ENCODE data around the gene LYZL1.

GRCh38 chr10:29332061-29332760, 43.3 kb downstream of the LYZL1 start:
- TF ChIP-seq POLR2AphosphoS5 (IDR thresholded peaks at IDR 0.05; ENCODE audit: low read depth, low read length) (no peak), REST (IDR thresholded peaks at IDR 0.05; ENCODE audit: insufficient read depth in 1 of 2, low read depth in 2 of 2, low read length in 2 of 2) (no peak), TAF1 (IDR thresholded peaks at IDR 0.05; ENCODE audit: borderline replicate concordance, insufficient read depth, low read length) (no peak), SIN3A (IDR thresholded peaks at IDR 0.05; ENCODE audit: borderline replicate concordance, insufficient read depth, low read length) (no peak)

Data from PFSK-1 (cell line).